Measurements from ENCODE around the gene GRIA4. TPM values are rescaled to one million over a fixed set of nuclear protein-coding genes. Genes with fewer than 3 reads are reported as not detected.

GRIA4 gene
- polyA plus RNA-seq, 2 of the 4 experiments (the other 2 are of a cell fraction) = not detected

DNA sequence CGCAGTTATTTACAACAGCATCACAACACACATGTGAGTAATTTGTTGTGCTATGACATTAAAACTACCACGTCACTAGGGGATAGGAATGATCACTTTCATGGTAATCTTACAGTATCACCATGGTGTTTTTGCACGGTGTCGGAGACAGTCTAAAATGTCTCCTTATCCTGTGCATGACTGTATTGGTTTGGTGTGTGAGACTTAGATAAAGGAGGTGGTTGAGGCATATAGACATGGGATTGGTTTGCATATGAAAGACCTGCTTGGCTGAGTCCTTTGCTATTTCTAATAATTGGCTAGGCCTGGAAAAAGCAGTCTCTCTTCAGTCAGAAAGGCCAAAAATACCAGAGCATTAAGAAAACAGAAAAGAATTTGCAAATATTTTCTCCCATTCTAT lies 382.0 kb downstream of the GRIA4 start:
- Histone ChIP-seq H3K4me2 (no peak overlapping the region), H3K4me1 (no peaks in the 10 kb centered on the region), H3K27ac (no peak overlapping the region), H3K4me3 (no peak overlapping the region), H3K9me3 (no peaks in the 10 kb centered on the region)
- 91% methylated on average over 4 of the region's 4 CpGs for WGBS (ENCODE audit: missing lambda C conversion rate)
- TF ChIP-seq FOXS1 (CRISPR knock-in tag; IDR thresholded peaks at IDR 0.05) (no peak), RAD21 (conservative IDR thresholded peaks at IDR 0.05 in 1 of 2, IDR thresholded peaks at IDR 0.05 in 1 of 2) (no peak), CTCF (IDR thresholded peaks at IDR 0.05) (no peak), HOXA7 (CRISPR knock-in tag; IDR thresholded peaks at IDR 0.05) (no peak), RFX5 (IDR thresholded peaks at IDR 0.05) (no peak), FOSL2 (IDR thresholded peaks at IDR 0.05) (no peak), FOSL2 (CRISPR knock-in tag; IDR thresholded peaks at IDR 0.05) (no peak), NFE2L2 (conservative IDR thresholded peaks at IDR 0.05; ENCODE audit: low read length) (no peak), MAZ (IDR thresholded peaks at IDR 0.05; ENCODE audit: borderline replicate concordance, low read depth, low read length) (no peak), JUNB (IDR thresholded peaks at IDR 0.05) (no peak), CEBPB (IDR thresholded peaks at IDR 0.05) (no peak), HOXB13 (CRISPR knock-in tag; IDR thresholded peaks at IDR 0.05; ENCODE audit: low read depth) (no peak), POLR2A (IDR thresholded peaks at IDR 0.05; ENCODE audit: low read length) (no peak), GATA3 (IDR thresholded peaks at IDR 0.05; ENCODE audit: borderline replicate concordance) (no peak), TFCP2L1 (CRISPR knock-in tag; IDR thresholded peaks at IDR 0.05) (no peak), ZC3H11A (IDR thresholded peaks at IDR 0.05) (no peak)
- TF ChIP-seq, protein P1, sequence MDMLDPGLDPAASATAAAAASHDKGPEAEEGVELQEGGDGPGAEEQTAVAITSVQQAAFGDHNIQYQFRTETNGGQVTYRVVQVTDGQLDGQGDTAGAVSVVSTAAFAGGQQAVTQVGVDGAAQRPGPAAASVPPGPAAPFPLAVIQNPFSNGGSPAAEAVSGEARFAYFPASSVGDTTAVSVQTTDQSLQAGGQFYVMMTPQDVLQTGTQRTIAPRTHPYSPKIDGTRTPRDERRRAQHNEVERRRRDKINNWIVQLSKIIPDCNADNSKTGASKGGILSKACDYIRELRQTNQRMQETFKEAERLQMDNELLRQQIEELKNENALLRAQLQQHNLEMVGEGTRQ (IDR thresholded peaks at IDR 0.05) = no peak
- FAIRE-seq (no peak), ATAC-seq (no peak), DNase-seq (ENCODE audit: low read depth in 1 of 2, low spot score in 1 of 2) (no peak)
- ChIA-PET CTCF (no interaction called here), POLR2A (no interaction called here)

- FAIRE-seq (no peak), DNase-seq (ENCODE audit: low read depth in 1 of 2, low spot score in 1 of 2) (no peak), ATAC-seq (no peak)
- H3K4me2 ChIP-seq = no peak overlapping the region
- ChIA-PET CTCF (no interaction called here), POLR2A (no interaction called here)
- TF ChIP-seq ZC3H11A (IDR thresholded peaks at IDR 0.05) (no peak), PBX3 (IDR thresholded peaks at IDR 0.05) (no peak), NPAS2 (CRISPR knock-in tag; IDR thresholded peaks at IDR 0.05; ENCODE audit: borderline replicate concordance) (no peak), CBX8 (IDR thresholded peaks at IDR 0.05) (no peak), RFX5 (IDR thresholded peaks at IDR 0.05) (no peak), KDM5A (IDR thresholded peaks at IDR 0.05) (no peak), MAFK (IDR thresholded peaks at IDR 0.05; ENCODE audit: partially characterized antibody) (no peak), FOSL2 (IDR thresholded peaks at IDR 0.05) (no peak), FOSL2 (CRISPR knock-in tag; IDR thresholded peaks at IDR 0.05) (no peak), MAZ (IDR thresholded peaks at IDR 0.05; ENCODE audit: borderline replicate concordance, low read depth, low read length) (no peak), HEYL (CRISPR knock-in tag; IDR thresholded peaks at IDR 0.05) (no peak), CEBPB (IDR thresholded peaks at IDR 0.05) (no peak), ZNF302 (CRISPR knock-in tag; IDR thresholded peaks at IDR 0.05) (no peak), HES2 (IDR thresholded peaks at IDR 0.05) (no peak), CHD2 (IDR thresholded peaks at IDR 0.05; ENCODE audit: low read length, partially characterized antibody) (no peak), CTCF (IDR thresholded peaks at IDR 0.05) (no peak), EHMT2 (IDR thresholded peaks at IDR 0.05; ENCODE audit: low read depth) (no peak)
- TF ChIP-seq, protein P2, sequence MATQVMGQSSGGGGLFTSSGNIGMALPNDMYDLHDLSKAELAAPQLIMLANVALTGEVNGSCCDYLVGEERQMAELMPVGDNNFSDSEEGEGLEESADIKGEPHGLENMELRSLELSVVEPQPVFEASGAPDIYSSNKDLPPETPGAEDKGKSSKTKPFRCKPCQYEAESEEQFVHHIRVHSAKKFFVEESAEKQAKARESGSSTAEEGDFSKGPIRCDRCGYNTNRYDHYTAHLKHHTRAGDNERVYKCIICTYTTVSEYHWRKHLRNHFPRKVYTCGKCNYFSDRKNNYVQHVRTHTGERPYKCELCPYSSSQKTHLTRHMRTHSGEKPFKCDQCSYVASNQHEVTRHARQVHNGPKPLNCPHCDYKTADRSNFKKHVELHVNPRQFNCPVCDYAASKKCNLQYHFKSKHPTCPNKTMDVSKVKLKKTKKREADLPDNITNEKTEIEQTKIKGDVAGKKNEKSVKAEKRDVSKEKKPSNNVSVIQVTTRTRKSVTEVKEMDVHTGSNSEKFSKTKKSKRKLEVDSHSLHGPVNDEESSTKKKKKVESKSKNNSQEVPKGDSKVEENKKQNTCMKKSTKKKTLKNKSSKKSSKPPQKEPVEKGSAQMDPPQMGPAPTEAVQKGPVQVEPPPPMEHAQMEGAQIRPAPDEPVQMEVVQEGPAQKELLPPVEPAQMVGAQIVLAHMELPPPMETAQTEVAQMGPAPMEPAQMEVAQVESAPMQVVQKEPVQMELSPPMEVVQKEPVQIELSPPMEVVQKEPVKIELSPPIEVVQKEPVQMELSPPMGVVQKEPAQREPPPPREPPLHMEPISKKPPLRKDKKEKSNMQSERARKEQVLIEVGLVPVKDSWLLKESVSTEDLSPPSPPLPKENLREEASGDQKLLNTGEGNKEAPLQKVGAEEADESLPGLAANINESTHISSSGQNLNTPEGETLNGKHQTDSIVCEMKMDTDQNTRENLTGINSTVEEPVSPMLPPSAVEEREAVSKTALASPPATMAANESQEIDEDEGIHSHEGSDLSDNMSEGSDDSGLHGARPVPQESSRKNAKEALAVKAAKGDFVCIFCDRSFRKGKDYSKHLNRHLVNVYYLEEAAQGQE (IDR thresholded peaks at IDR 0.05) = no peak
- no peak overlapping the region for H3K27ac ChIP-seq
- H3K4me3 ChIP-seq = no peak overlapping the region
- H3K4me1 ChIP-seq = no peaks in the 10 kb centered on the region
- 78% methylated on average over 4 of the region's 4 CpGs for WGBS (ENCODE audit: missing lambda C conversion rate)
- 0 out of 3 replicates have a peak, but pooled peaks cover 2% of the 10 kb centered on the region for H3K9me3 ChIP-seq
Measured at GRCh38 chr11:106001304-106002012, 391.6 kb downstream of the GRIA4 start.

Measured in A549 (cell line).